Gastrocnemius medialis (tissue), 4 donors: ENCODE measurements around the gene PRDM10. TPM values are rescaled to one million over a fixed set of nuclear protein-coding genes. Genes with fewer than 3 reads are reported as not detected.

Experiments
- ATAC-seq, 2 donors: fragments of 150-250 bp; one replicate each; pipeline ENCODE4 v1.9.1; 2016
- DNase-seq, 2 donors: peaks; one replicate each; pipeline ENCODE4 v3.0.0-alpha.2; 2019
- H3K27ac ChIP-seq, 4 donors: fragments of 200-600 bp; sonication (generic); 1 replicate in 1 of 4; 2 replicates in 3 of 4; pipeline ENCODE4 v1.5.1; 2016 to 2018; ENCODE audit warnings: mild to moderate bottlenecking in 2 of 4, moderate library complexity in 1 of 4
- H3K27me3 ChIP-seq, 3 donors: fragments of 200-600 bp; sonication (generic) in 2 of 3; 1 replicate in 1 of 3; 2 replicates in 2 of 3; pipeline versions ENCODE4 v1.5.1 to v1.6.0; 2016 to 2019; ENCODE audit warnings: mild to moderate bottlenecking in 1 of 3, moderate library complexity in 1 of 3
- H3K36me3 ChIP-seq, 2 donors: fragments of 200-600 bp; sonication (generic) in 1 of 2; one replicate each; pipeline ENCODE4 v1.5.1; 2017 to 2018
- H3K4me1 ChIP-seq, 2 donors: fragments of 200-600 bp; sonication (generic) in 1 of 2; one replicate each; pipeline ENCODE4 v1.5.1; 2016 to 2017; ENCODE audit warnings: mild to moderate bottlenecking in 2 of 2
- H3K4me3 ChIP-seq, 4 donors: fragments of 200-600 bp; sonication (generic) in 3 of 4; 1 replicate in 1 of 4; 2 replicates in 3 of 4; pipeline ENCODE4 v1.5.1; 2016 to 2019; ENCODE audit warnings: mild to moderate bottlenecking in 2 of 4
- H3K9me3 ChIP-seq, 3 donors: fragments of 200-600 bp; sonication (generic) in 2 of 3; 1 replicate in 1 of 3; 2 replicates in 2 of 3; pipeline ENCODE4 v1.5.1; 2016 to 2019
- POLR2A ChIP-seq, 2 donors: fragments of 450-650 bp; IDR thresholded peaks; one replicate each; pipeline ENCODE4 v1.6.1; 2017; ENCODE audit warnings: antibody characterized with exemption in 2 of 2, mild to moderate bottlenecking in 2 of 2, moderate library complexity in 2 of 2
- in situ Hi-C, 4 donors: fragments of 200-750 bp; cut with MboI; loops; one replicate each; pipeline versions ENCODE4 v1.15.0 to v1.8.0; 2017; ENCODE audit warnings: low sequenced_read_pairs in 4 of 4
- intact Hi-C: fragments of 100-400 bp; cut with DNase I; formaldehyde crosslinking; loops from one replicate; pipeline ENCODE4 v1.15.1; 2023; ENCODE audit warnings: low total_unique reads
- total RNA-seq, 4 donors: library from RNA; depleted of rRNA; stranded (reverse); fragments of >200 nt; gene quantifications; one replicate each; pipeline versions ENCODE4 v1.1.0 to v1.2.3, GENCODE V29; 2016
- TF ChIP-seq, protein P1 (sequence below), 5 experiments: fragments of 450-650 bp in 3 of 5; fragments of 200-600 bp in 2 of 5; sonication (generic) in 2 of 5; IDR thresholded peaks in 4 of 5; conservative IDR thresholded peaks in 1 of 5; 1 replicate in 4 of 5; 2 replicates in 1 of 5; pipeline ENCODE4 v1.5.1; 2016 to 2019; ENCODE audit warnings: antibody characterized with exemption in 5 of 5, mild to moderate bottlenecking in 3 of 5, moderate library complexity in 3 of 5

The PRDM10 gene, protein sequence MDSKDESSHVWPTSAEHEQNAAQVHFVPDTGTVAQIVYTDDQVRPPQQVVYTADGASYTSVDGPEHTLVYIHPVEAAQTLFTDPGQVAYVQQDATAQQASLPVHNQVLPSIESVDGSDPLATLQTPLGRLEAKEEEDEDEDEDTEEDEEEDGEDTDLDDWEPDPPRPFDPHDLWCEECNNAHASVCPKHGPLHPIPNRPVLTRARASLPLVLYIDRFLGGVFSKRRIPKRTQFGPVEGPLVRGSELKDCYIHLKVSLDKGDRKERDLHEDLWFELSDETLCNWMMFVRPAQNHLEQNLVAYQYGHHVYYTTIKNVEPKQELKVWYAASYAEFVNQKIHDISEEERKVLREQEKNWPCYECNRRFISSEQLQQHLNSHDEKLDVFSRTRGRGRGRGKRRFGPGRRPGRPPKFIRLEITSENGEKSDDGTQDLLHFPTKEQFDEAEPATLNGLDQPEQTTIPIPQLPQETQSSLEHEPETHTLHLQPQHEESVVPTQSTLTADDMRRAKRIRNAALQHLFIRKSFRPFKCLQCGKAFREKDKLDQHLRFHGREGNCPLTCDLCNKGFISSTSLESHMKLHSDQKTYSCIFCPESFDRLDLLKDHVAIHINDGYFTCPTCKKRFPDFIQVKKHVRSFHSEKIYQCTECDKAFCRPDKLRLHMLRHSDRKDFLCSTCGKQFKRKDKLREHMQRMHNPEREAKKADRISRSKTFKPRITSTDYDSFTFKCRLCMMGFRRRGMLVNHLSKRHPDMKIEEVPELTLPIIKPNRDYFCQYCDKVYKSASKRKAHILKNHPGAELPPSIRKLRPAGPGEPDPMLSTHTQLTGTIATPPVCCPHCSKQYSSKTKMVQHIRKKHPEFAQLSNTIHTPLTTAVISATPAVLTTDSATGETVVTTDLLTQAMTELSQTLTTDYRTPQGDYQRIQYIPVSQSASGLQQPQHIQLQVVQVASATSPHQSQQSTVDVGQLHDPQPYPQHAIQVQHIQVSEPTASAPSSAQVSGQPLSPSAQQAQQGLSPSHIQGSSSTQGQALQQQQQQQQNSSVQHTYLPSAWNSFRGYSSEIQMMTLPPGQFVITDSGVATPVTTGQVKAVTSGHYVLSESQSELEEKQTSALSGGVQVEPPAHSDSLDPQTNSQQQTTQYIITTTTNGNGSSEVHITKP
- 10 to 100 TPM in 1 of 4 donors, 1 to 10 TPM in 3; 3.3 to 10.9 (median 9.0) TPM for total RNA-seq

DNA sequence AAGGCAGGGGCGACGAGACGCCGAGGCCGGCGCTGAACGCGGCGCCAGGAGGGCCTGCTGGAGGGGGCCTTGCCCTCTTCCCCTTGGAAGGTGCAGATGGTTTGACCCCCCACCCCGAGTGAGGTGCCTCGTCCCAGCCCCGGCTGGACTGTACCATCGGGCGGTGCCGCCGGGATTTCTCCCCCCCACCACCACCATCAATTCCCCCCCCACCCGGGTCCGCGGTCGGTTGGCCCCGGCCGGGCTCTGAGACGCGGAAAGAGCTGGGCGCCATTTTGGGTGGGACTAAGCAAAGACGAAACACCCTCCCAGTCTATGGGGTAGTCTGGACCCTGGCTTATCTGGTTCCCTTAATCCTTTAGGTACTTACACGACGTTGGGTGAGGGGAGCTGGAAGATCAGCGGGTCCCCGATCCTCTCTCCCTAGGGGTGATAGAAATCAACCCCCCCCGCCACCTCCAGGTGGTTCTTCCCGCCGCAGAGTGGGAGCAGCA, at the start of gene PRDM10:
Gene PRDM10, minus strand, starts transcription at position 484 of the 494 bp plus-strand sequence. CDS start 41,871 bp downstream, outside the sequence.
- intact Hi-C loops: loop anchor here (2.0 to 10.0 kb wide), 4 partner anchors 108 to 912 kb away; partner anchors contain the start of genes NFRKB, SNX19 and ZBTB44
- peak; percentile 51 to 71 for TF ChIP-seq POLR2A (IDR thresholded peaks at IDR 0.05)
- TF ChIP-seq, protein P1, sequence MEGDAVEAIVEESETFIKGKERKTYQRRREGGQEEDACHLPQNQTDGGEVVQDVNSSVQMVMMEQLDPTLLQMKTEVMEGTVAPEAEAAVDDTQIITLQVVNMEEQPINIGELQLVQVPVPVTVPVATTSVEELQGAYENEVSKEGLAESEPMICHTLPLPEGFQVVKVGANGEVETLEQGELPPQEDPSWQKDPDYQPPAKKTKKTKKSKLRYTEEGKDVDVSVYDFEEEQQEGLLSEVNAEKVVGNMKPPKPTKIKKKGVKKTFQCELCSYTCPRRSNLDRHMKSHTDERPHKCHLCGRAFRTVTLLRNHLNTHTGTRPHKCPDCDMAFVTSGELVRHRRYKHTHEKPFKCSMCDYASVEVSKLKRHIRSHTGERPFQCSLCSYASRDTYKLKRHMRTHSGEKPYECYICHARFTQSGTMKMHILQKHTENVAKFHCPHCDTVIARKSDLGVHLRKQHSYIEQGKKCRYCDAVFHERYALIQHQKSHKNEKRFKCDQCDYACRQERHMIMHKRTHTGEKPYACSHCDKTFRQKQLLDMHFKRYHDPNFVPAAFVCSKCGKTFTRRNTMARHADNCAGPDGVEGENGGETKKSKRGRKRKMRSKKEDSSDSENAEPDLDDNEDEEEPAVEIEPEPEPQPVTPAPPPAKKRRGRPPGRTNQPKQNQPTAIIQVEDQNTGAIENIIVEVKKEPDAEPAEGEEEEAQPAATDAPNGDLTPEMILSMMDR (IDR thresholded peaks at IDR 0.05 in 4 of 5, conservative IDR thresholded peaks at IDR 0.05 in 1 of 5): peak in 1 of 5 experiments; percentile 28
- Histone ChIP-seq H3K36me3 (no peaks in the 10 kb centered on the region), H3K4me3 (peak within 1 kb of the TSS; percentile 64 to 81 (median 68)), H3K9me3 (no peaks in the 10 kb centered on the region), H3K27me3 (no peaks in the 10 kb centered on the region), H3K4me1 (peaks cover 22% of the 10 kb centered on the region in 2 donors), H3K27ac (peak within 1 kb of the TSS; percentile 95 to 99 (median 97))
- ATAC-seq: peak; percentile 62 to 65
- in situ Hi-C loops: loop anchor here in 2 of 4 donors (10.0 kb wide), 2 partner anchors 72 to 122 kb away; no protein-coding TSS in a partner anchor
- peak; percentile 87 to 94 for DNase-seq

DNA sequence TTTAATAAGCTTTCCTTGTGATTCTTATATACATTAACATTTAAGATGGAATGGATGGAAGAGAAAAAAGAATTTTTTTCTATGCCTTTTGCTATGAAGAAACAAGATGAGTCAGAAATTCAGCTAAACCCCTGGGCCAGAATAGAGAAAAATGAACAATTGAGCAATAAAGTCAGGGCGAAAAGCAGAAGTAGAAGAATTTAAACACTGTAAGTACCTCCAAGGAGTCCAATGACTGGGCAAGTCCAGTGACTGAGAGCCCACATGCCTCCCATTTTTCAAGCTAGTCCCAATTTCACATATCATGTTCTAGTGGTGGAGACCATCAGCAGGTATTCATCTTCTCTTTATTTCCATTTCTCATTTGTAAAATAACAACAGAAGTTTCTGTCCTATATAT, 48.4 kb upstream of the PRDM10 start:
- DNase-seq (no peak), ATAC-seq (no peak)
- Histone ChIP-seq H3K27me3 (peaks cover 0 to 2% (median 0%) of the 10 kb centered on the region in 3 donors), H3K4me3 (no peak overlapping the region), H3K4me1 (no peaks in the 10 kb centered on the region), H3K27ac (no peak overlapping the region), H3K36me3 (no peaks in the 10 kb centered on the region), H3K9me3 (no peaks in the 10 kb centered on the region)
- in situ Hi-C loops: no loop called here
- no peak for TF ChIP-seq POLR2A (IDR thresholded peaks at IDR 0.05)
- TF ChIP-seq, protein P1 (IDR thresholded peaks at IDR 0.05 in 4 of 5, conservative IDR thresholded peaks at IDR 0.05 in 1 of 5): no peak
- intact Hi-C loops: no loop called here

DNA sequence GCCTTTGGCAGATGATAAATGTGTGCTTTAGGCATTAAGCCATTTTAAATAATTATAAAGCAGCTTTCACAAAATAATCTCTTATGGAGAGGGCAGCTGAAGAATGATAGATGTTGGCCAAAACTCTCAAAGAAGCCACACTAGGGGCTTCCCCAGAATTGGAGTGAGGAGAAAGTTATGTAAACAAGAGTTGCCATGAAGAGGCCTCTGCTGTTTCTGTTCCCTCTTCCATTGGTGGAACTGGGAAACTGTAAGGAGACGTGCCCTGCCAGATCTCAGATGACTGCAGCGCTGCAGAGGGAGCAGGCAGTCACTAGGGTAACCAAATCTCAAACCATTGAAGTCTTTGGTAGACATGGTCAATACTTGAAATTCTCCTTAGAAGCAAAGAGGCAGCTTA, 47.6 kb upstream of the PRDM10 start:
- Histone ChIP-seq H3K9me3 (no peaks in the 10 kb centered on the region), H3K4me3 (no peak overlapping the region), H3K4me1 (no peaks in the 10 kb centered on the region), H3K27me3 (peaks cover 0 to 2% (median 0%) of the 10 kb centered on the region in 3 donors), H3K27ac (no peak overlapping the region), H3K36me3 (no peaks in the 10 kb centered on the region)
- in situ Hi-C loops (no loop called here), intact Hi-C loops (no loop called here)
- DNase-seq (no peak), ATAC-seq (no peak)
- TF ChIP-seq, protein P1 (IDR thresholded peaks at IDR 0.05 in 4 of 5, conservative IDR thresholded peaks at IDR 0.05 in 1 of 5): no peak
- TF ChIP-seq POLR2A (IDR thresholded peaks at IDR 0.05): no peak

DNA sequence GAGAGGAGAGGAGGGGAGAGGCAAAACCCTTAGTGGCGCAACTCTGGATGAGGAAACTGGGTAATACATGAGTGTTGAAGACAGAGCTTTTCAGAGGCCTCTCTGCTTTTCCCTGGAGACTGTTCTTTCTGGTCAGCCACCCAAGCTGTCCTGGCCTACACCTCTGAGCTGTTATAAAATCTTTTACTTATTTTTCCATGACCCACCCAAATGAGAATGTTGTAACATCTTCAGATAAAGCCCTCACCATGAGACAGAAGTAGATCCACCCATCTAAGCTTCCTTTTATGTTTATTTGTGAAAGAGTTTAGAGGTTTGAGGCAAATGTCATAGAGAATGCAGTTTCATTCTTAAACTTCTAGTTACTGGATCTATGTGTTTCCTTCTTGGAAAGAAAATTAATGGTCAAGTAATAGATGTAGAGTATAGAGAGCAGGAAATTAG, 46.7 kb upstream of the PRDM10 start:
- no peaks in the 10 kb centered on the region for H3K4me1 ChIP-seq
- H3K9me3 ChIP-seq: no peaks in the 10 kb centered on the region
- in situ Hi-C loops (no loop called here), intact Hi-C loops (no loop called here)
- H3K27me3 ChIP-seq: peaks cover 0 to 2% (median 0%) of the 10 kb centered on the region in 3 donors
- H3K36me3 ChIP-seq: no peaks in the 10 kb centered on the region
- H3K27ac ChIP-seq: no peak overlapping the region
- DNase-seq: no peak
- H3K4me3 ChIP-seq: no peak overlapping the region
- ATAC-seq: no peak
- TF ChIP-seq POLR2A (IDR thresholded peaks at IDR 0.05): no peak
- TF ChIP-seq, protein P1 (IDR thresholded peaks at IDR 0.05 in 4 of 5, conservative IDR thresholded peaks at IDR 0.05 in 1 of 5): no peak
